Measurements from ENCODE around the gene GALNT16.
"Not testable (repeated sequence)": the region's sequence is repeated elsewhere in the genome, so short reads cannot be mapped to it uniquely, and the experiment has no call there.

Gene GALNT16

DNA sequence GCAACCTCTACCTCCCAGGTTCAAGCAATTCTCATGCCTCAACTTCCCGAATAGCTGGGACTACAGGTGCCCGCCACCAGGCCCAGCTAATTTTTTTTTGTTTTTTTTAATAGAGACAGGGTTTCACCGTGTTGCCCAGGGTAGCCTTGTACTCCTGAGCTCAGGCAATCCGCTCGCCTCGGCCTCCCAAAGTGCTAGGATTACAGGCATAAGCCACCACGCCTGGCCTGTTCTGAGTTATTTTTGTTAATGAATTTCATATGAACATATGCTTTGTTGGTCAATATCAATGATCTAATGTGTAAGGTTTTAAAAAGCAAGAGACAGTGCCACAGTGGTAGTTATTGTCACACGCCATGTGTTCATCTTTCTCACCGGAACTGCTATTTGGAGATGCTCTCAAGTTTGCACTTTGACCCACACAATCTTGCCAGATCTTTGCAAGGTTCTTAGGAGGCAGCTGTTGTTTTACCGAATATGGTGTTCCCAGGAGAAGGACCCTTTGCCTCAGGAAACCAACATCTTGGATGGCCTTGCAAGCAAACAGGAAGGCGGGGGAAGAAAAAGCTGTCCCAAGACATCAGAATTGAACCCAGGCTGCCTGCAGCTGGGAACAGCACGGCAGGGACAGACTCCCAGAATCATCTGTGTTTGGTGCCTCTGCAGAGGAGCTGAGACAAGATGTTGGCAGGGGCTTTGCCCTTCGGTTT, 30.0 kb downstream of the GALNT16 start:
- no peak overlapping the region for H3K4me3 ChIP-seq (ENCODE audit: low read depth, low read length)
- TF ChIP-seq, protein P1, sequence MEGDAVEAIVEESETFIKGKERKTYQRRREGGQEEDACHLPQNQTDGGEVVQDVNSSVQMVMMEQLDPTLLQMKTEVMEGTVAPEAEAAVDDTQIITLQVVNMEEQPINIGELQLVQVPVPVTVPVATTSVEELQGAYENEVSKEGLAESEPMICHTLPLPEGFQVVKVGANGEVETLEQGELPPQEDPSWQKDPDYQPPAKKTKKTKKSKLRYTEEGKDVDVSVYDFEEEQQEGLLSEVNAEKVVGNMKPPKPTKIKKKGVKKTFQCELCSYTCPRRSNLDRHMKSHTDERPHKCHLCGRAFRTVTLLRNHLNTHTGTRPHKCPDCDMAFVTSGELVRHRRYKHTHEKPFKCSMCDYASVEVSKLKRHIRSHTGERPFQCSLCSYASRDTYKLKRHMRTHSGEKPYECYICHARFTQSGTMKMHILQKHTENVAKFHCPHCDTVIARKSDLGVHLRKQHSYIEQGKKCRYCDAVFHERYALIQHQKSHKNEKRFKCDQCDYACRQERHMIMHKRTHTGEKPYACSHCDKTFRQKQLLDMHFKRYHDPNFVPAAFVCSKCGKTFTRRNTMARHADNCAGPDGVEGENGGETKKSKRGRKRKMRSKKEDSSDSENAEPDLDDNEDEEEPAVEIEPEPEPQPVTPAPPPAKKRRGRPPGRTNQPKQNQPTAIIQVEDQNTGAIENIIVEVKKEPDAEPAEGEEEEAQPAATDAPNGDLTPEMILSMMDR (IDR thresholded peaks at IDR 0.05; ENCODE audit: insufficient read depth, low read depth, low read length, missing control alignments), result no peak
- no peak for DNase-seq (ENCODE audit: low read depth)

DNA sequence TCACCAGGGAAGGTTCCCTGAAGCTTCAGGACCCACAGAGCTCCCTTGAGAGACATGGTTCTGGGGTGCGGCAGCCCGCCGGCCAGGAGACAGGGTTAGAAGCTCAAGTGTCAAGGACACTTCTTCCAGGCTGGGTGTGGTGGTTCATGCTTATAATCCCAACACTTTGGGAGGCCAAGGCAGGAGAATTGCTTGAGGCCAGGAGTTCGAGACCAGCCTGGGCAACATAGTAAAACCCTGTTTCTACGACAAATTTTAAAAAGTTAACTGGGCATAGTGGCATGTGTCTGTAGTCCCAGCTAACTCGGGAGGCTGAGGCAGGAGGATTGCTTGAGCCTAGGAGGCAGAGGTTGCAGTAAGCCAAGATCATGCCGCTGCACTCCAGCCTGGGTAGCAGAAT, 30.9 kb downstream of the GALNT16 start:
- not testable (repeated sequence) for DNase-seq (ENCODE audit: low read depth); H3K4me3 ChIP-seq (ENCODE audit: low read depth, low read length)

DNA sequence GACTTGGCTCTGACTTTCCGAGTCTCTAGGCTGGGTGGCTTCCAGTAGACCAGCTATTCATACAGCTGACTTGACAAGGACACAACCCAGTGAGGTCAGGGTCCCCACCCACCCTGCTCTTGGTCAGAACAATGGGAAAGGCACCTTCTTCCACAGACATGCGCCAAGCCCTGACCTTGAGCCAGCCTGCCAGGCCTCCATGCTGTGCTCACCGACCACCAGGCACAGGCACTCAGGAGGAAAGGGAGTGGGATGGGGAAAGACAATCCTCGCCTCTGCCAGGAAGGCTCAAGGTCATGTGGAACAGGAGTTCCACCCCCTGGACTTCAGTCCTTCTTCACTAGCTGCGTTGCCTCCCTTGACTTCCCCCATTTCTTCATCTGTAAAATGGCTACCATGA, 31.4 kb downstream of the GALNT16 start:
- DNase-seq (ENCODE audit: low read depth), result no peak
- TF ChIP-seq, protein P1 (IDR thresholded peaks at IDR 0.05; ENCODE audit: insufficient read depth, low read depth, low read length, missing control alignments), result no peak
- no peak overlapping the region for H3K4me3 ChIP-seq (ENCODE audit: low read depth, low read length)

DNA sequence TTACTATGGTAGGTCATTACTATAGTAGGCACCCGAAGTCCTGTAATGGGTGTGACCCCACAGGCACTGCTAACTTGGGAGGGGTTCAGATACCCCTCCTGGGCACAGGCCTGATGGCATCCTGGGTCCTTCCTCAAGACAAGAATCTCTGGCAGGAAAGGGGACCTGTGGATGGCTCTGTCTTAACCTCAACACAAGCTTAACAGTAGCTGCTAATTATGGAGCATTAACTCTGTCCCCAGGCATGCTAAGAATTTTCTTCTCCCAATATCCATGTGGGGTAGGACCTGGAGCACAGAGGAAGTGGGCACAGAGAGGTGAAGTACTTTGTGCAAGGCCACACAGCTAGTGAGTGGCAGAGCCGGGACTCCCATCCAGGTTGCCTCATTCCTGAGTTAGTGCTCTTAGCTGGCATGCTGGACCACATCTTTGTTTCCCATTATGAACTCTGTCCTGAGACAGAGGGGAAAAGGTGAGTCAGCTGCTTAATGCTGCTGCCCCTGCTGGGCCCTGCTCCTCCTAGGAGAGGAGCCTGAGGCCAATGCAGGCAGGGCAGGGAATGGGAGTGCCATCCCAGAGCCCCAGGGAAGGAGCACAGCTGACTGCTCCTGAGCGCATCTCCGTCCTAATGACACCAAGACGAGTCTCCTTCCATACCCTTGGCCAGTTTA, 32.1 kb downstream of the GALNT16 start:
- no peak overlapping the region for H3K4me3 ChIP-seq (ENCODE audit: low read depth, low read length)
- TF ChIP-seq, protein P1 (IDR thresholded peaks at IDR 0.05; ENCODE audit: insufficient read depth, low read depth, low read length, missing control alignments), result no peak
- no peak for DNase-seq (ENCODE audit: low read depth)

DNA sequence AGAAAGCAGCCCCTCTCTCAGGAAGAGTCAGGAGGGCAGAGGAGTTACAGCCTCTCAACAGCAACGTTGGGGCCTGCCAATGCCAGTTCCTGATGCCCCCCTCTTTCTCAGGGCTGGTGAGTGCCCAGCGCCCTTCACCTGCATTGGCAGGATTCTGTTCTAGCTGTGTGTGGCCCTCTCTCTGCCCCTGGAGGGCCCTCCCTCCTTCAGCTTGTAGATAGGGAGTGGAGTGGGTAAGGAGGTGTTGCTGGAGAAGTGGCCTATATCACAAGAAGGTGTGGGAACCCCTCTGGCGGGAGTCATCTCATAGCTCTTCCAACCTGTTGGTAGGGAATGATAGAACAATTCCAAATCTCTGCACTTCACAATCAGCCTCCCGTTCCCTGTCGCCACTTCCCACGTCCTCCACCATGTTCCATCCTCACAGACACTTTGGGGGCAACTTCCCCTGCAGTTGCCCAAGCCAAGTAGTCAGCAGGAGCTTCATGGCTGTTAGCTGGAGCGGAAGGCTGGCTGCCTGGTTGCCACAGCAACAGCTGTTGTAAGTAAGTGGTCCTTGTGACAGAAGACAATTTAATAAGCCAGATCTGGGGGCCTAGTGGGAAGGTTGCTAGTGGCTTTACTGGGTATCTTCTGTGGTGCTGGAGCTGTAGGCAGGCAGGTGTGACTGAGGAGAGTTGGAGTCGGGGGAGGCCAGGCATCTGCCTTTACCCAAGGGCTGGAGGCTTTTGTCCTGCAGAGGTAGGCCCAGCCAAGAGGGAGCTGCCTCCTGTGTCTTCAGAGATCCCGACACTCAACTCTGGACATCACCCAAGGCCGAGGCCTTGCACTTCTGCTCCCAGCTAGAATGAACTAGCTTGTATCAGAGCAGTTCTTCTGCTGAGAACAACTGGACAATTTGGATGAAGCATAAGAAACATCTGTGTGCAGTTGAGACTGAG, 38.4 kb downstream of the GALNT16 start:
- no peak overlapping the region for H3K4me3 ChIP-seq (ENCODE audit: low read depth, low read length)
- TF ChIP-seq, protein P1 (IDR thresholded peaks at IDR 0.05; ENCODE audit: insufficient read depth, low read depth, low read length, missing control alignments), result no peak
- DNase-seq (ENCODE audit: low read depth), result no peak

DNA sequence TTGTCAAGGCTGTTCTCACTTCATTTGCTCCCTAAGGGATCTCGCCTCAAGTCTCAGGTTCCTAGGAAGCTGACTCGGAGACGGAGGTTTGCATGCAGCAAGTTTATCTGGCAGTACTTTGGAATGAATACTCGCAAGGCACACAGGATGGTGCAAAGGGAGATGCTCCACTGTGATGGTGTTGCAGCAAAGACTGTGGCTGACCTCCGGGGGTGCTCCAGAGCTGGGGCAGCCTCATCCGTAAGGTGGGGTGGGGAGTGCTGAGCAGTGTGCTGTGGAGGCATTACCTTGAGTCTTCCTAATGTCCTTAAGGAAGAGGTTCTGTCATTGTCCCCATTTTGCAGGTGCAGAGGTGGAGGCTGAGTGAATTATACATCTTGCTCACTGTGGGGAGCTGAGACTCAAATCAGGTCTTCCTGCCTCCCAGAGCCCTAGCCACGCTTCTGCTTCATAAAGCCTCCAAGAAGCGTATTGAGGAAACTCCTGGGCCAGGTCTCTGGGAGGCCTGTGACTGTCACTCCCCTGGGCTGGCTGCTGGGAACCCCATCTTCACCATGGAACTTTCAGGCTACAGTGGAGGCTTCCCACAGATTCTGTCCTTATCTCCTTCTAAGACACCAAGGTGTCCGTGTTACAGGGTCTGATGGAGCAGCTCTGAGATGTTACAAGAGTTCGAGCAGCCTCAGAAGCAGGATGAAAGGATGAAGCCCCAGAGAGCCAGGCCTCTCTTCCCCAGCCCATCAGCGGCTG, 39.5 kb downstream of the GALNT16 start:
- no peak overlapping the region for H3K4me3 ChIP-seq (ENCODE audit: low read depth, low read length)
- TF ChIP-seq, protein P1 (IDR thresholded peaks at IDR 0.05; ENCODE audit: insufficient read depth, low read depth, low read length, missing control alignments), result peak; percentile 44
- DNase-seq (ENCODE audit: low read depth), result peak; percentile 18

All from GM12865 (cell line).